EL (cell line): ENCODE results near the gene PTPRB.

Experiments
- DNase-seq: peaks from one replicate; pipeline ENCODE4 v3.0.0-alpha.2; 2016

PTPRB gene

DNA sequence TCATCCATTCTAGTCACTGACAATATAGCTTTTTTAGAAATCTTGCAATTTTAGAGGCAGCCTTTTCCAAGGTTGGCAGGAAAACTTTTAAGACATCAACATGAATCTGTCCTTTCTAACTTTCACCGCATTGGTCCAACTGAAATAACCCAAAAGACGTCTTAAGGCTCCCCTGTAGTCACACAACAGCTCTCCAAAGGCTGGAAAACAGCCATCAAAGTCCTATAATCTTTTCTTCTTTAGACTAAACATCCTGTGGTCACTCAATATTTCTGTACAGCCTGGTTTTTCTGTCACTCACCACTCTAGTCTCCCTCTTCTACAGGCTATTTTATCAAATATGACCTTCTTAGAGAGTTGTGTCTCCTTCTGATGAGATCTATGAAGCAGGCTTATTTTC, 4.5 kb upstream of the PTPRB start:
- no peak for DNase-seq

- DNase-seq = no peak
Measured at GRCh38 chr12:70640901-70641300, 3.7 kb upstream of the PTPRB start.

GRCh38 chr12:70639535-70639934, 2.3 kb upstream of the PTPRB start:
- DNase-seq = no peak

DNA sequence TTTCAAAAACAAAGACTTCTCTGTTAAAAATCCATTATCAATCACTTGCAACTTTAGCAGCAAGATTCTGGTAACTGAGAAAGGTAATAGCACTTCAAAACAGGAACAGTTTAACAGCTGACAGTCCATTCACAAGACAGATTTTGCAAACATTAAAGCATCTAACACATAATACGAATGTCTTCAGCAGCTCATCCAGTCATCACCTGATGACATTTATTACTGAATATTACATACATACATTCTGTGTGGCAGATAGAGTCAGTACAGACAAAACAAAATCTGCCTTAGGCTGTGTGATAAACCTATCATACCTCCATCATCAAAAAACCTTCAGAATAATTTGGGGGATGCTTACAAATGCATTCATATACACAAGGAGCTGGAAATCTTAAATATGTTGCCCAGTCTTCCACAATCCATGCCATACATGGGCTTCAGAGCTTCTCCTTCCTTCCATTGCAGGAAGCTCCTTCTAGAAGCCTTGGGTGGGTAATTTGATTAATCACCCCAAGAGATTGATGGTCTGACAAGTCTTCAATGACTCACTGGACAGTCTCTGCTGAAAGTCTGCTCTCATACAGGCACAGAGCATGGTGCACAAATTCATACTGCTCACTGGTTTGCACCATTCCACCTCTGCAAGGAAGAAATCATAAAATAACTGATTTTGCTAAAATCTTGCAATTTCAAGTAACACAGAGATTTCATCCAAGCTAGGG, 1.6 kb upstream of the PTPRB start:
- no peak for DNase-seq

DNA sequence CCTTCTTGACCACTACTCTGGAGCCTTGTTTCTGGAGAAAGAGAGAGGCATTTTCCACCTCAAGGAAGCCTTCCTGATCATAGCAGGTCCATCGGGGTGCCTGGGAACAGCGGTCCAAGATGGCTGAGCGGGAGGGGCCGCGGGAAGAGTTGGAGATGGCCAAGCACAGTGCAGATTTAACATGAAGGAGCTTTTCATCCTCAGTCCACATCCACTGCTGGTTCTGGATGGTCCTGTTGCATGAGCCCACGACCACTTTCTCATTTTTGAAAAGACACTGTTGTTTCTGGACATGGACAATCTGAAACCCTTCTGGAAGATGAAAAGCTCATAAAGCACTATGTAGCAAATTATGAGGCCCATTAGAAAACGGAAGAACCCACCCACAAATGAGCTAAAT, 1.5 kb downstream of the PTPRB start:
- DNase-seq = no peak

DNA sequence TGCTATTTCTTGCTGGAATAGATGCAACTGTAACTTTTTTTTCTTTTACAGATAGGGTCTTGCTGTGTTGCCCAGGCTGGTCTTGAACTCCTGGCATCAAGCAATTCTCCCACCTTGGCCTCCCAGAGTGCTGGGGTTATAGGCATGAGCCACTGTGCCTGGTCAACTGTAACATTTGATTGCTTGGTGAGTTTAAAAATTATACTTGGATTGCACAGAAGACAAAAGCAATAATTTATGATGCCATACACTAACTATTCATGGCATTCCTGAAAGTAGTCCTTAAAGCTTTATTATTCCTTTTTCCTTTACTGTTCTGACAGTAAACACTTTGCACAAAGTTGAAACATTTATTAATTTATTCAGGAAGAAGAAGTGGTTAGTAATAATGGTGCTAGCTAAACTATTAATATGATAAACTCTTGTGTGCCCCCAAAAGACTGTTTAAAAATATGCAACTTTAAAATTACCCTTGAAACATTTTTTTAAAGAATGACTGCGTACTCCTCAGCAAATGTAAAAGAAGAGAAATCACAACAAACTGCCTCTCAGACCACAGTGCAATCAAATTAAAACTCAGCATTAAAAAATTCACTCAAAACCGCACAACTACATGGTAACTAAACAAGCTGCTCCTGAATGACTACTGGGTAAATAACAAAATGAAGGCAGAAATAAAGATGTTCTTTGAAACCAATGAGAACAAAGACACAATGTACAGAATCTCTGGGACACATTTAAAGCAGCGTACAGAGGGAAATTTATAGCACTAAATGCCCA, 8.3 kb downstream of the PTPRB start:
- DNase-seq = no peak

GRCh38 chr12:70627677-70628076, 9.6 kb downstream of the PTPRB start:
- no peak for DNase-seq

DNA sequence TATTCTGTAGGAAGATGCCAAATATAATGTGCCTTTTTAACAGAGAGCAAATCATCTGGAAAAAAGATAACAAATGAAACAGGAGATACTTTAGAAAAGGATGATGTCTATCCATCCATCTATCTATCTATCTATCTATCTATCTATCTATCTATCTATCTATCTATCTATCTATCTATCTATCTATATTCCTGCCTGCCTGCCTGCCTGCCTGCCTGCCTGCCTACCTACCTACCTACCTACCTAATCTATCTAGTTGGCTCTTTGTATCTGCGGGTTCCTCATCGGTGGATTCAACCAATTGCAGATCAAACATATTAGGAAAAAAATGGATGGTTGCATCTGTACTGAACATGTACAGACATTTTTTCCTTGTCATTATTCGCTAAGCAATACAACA, 11.0 kb downstream of the PTPRB start:
- no peak for DNase-seq

DNA sequence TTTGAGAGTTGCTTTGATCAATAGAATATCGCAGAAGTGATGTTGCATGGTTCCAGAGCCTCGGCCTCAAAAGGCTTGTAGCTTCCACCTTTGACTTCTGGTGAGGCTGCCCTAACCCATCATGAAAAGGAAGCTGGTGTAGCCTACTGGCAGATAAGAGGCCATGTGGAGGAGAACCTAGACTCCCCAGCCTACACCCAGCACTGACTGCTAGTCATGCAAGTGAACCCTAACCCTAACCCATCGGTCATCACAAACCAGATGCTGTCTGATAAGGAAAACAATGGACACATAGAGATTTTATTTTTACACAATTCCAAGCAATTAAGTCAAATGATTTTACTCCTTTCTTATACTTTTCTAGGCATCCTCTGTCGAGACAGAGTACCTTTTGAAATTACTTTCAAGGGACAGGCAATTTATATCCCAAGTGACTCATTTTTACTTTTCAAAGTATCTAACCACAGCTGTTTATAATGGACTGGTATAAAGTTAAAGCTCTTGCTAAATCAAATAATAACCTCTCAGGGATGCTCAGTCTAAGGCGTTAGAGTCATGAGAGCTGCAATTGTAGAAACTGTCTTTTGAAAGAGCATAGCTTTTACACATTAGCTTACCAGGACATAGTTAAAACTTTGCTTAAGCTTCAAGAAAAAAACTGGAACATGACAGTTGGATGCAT, 17.6 kb downstream of the PTPRB start:
- no peak for DNase-seq

- DNase-seq = no peak
Measured at GRCh38 chr12:70618371-70618770, 18.9 kb downstream of the PTPRB start.

- DNase-seq = no peak
Measured at GRCh38 chr12:70617450-70617849, 19.8 kb downstream of the PTPRB start.

DNA sequence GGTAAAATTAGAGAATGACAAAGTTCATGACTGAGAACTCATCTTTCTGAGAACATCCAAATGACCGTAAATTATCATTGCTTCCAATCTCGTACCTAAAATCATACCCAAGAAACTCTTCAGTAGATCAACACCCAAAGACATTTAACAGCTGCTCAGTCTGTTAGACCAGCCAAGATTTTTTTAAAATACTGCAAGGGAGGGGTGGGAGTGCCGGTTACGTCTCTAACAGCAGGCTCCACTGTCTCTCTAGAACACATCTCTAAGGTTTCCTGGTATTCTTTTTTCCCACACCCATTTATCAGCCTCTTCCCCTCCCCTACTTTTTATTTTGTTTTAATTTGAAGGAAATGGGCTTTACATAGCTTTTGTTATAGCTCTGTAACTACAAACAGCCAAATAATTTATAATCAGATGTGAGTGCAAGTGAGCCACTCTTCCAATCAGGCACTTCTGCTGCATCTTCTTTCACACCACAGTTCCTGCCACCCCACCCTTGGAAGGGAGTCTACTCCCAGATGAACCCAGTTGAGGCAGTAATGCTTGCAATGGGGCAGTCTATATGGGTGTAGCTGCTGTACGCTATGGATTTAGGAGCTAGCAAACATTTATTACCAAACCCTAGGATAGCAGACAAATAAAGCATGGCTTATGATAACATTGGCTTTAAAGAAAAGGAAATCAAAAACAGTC, 21.9 kb downstream of the PTPRB start:
- DNase-seq = no peak

DNA sequence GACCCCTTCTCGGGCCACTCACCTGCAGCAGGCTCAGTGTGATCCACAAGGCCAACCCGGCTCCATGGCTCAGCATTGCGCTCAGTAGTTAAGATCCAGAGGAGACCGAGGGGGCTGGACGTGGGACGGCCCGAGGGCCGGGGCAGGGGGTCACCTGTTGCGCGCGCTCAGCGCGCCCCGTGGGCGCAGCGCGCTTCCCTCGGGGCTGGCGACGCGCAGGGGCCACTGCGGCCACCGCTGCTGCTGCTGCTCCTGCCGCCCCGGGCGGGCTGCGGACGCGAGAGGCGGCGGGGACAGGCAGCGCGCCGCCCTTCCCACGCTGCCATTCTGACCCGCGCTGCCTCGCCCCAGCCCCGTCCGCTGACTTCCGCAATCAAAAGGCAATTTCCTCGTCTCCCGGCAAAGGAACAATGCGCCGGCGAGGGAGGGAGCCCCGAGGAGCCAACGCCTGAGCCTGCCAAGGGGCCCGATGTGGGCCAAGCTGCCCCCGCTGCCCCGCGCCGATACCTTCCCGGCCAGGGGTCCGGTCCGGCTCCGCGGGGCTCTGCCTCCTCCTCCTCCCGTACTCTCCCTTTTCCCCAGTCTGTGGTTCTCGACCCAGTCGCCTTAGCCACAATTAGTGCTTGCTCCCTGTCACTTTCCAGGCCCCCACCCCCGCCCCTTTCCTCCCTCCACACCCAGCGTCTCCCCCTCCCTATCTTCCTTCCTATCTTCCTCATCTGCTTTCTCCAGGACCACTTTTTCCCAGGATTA, 27.3 kb downstream of the PTPRB start:
- peak; percentile 65 for DNase-seq

- peak; percentile 8 for DNase-seq
Measured at GRCh38 chr12:70609203-70609602, 28.0 kb downstream of the PTPRB start.

DNA sequence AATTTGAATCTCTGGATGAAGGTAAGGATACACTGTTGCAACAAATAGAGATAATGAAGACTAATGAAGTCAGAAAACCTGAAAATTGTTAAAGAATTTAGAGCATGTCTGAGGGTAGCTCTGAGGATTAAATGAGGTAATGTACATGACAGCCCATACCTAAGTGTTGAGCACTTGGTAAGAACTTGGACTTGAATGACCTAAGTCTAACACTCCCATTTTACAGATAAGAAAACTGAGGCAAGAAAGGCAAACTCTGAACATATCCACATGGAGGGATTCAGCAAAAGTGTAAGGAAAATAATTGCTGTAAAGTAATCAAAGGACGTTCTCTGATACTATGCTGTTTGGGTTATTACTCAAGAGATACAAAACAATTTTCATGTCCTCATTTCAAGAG, 29.0 kb downstream of the PTPRB start:
- DNase-seq = no peak

GRCh38 chr12:70607107-70607506, 30.1 kb downstream of the PTPRB start:
- no peak for DNase-seq

- DNase-seq = peak; percentile 56
Measured at GRCh38 chr12:70605976-70606375, 31.3 kb downstream of the PTPRB start.

DNA sequence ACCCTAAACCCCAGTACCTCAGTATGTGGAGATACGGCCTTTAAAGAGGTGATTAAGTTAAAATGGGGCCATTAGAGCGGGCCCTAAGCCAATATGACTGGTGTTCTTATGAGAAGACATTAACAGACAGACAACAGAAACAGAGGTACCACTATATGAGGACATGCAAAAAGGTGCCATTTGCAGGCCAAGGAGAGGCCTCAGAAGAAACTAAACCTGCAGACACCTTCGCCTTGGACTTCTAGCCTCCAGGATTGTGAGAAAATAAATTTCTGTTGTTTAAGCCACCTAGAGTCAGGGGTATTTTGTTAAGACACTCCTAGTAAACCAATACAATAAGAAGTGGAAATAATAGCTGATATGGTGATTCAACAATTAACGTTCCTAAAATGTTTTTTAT, 32.6 kb downstream of the PTPRB start:
- DNase-seq = no peak

- peak; percentile 60 for DNase-seq
Measured at GRCh38 chr12:70603044-70603443, 34.2 kb downstream of the PTPRB start.

- DNase-seq = no peak
Measured at GRCh38 chr12:70598467-70599193, 38.6 kb downstream of the PTPRB start.

DNA sequence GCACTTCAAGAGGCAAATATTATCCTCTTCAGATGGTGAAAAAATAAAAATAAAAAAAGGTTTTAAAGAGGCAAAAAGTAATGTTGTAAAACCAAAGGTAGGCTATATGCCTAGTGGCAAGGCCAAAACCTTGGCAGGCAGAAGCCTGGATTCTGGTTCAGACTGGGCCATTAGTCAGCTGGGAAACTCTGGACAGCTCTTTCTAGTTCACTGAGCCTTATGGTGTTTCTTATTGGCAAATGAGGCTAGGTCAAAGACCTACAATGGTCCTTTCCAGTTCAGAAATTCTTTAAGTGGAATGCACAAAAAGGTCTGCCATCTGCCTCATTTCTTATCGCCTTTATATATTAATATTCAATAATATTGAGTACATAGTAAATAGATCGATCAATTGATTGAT, 44.6 kb downstream of the PTPRB start:
- DNase-seq = no peak
